GM10266 (cell line): ENCODE results near the gene SIDT1.

ENCODE experiments used
- DNase-seq: peaks from one replicate; pipeline ENCODE4 v3.0.0; 2012; ENCODE audit errors: extremely low spot score
- TF ChIP-seq, protein P1 (sequence below): IDR thresholded peaks from 2 replicates; pipeline ENCODE4 v1.5.1; 2012; ENCODE audit warnings: mild to moderate bottlenecking, low read depth; ENCODE audit not compliant: control insufficient read depth, insufficient read depth; ENCODE audit errors: missing control alignments

Gene SIDT1

DNA sequence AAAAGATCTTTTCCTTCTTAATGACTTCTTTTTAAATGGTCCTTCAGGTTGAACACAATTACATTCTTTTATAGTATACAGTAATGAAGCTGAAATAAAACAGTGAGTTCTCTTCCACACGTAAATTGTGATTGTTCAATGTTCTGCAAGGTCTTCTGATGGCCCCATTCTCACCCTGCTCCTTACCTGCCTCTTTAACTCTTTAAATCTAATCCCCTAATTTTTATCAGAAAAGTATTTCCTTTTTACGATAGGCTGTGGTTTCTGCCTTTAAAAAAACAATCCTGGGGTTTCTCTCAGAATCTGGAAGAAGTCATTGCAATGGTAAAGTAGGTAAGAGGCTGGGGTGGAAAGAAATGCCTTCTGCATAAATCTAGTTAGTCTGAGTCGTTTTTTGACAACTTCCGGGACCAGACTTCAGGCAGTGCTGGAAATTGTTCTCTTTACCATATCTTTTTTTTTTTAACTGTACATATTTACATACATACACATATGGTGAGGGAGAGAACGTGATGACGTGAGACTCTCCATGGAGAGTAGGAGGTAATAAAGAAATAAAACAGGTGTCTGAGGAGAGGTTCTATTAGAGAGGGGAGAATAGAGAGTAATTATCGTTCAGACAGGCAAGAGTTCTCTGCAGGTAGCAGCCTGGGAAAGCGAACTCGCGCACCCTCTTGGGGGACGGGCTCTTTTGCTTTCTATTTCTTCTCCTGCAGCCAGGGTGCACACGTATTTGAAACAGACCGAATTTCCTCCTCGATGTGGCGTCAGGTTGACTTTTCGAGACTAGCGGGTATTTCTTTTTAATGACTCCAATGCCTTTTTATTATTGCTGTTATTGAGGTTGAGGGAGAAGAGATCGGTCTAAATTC is at the start of gene SIDT1:
TSS of gene SIDT1 (plus strand) at position 730 of the 872 bp plus-strand sequence. CDS start 467 bp downstream, outside the sequence.
- DNase-seq: peak; percentile 78

DNA sequence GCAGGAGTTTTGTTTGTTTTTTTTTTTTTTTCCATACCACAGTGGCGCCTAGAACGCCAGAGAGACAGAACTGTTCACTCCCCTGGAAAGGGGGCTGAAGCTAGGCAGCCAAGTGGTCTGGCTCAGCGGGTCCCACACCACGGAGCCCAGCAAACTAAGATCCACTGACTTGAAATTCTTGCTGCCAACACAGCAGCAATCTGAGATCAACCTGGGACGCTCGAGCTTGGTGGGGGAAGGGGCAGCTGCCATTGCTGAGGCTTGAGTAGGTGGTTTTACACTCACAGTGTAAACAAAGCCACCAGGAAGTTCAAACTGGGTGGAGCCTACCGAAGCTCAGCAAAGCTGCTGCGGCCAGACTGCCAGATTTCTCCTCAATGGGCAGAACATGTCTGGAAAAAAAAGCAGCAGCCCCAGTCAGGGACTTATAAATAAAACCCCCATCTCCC is 47.2 kb upstream of the SIDT1 start:
- DNase-seq: no peak
- TF ChIP-seq, protein P1, sequence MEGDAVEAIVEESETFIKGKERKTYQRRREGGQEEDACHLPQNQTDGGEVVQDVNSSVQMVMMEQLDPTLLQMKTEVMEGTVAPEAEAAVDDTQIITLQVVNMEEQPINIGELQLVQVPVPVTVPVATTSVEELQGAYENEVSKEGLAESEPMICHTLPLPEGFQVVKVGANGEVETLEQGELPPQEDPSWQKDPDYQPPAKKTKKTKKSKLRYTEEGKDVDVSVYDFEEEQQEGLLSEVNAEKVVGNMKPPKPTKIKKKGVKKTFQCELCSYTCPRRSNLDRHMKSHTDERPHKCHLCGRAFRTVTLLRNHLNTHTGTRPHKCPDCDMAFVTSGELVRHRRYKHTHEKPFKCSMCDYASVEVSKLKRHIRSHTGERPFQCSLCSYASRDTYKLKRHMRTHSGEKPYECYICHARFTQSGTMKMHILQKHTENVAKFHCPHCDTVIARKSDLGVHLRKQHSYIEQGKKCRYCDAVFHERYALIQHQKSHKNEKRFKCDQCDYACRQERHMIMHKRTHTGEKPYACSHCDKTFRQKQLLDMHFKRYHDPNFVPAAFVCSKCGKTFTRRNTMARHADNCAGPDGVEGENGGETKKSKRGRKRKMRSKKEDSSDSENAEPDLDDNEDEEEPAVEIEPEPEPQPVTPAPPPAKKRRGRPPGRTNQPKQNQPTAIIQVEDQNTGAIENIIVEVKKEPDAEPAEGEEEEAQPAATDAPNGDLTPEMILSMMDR: no peak

More for the DNA sequence above, at the start of gene SIDT1:
- TF ChIP-seq, protein P1: no peak

DNA sequence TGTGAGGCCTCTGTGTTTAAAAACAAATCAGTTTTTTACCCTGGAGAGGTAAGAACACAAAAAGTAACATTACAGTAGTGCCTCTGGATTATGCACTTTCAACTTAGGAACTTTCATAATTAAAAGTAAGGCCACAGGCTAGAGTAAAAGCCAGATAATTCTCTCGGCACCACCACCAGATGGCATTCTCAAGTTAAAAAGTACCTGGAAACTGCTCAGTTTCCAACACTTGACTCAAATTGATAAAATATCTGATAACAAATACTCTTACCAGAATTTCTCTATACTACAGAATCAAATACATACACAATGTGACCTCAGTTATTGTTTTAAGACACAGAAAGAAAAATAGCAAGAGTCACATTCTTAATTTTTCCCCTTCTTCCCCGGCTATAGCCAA is 37.3 kb upstream of the SIDT1 start:
- DNase-seq: peak; percentile 21
- TF ChIP-seq, protein P1: peak; percentile 59

DNA sequence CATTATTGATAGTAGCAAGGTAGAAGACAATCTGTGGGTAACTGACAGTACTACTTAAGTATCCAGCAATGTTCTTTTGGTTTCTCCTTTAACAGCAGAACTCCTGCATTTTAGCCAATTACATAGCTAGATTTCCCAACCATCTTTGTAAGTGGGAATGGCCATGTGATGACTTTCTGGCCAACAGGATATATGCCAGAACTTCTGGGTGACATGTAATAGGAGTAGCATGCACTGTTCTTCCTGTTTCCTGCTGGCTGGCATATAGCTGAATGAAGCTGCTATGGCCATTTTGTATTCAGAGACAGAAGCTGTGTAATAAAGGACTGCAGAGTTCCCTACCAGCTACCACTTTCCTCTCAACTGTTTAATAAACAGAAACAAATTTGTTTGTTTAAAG is 35.4 kb upstream of the SIDT1 start:
- no peak for DNase-seq
- TF ChIP-seq, protein P1: no peak

DNA sequence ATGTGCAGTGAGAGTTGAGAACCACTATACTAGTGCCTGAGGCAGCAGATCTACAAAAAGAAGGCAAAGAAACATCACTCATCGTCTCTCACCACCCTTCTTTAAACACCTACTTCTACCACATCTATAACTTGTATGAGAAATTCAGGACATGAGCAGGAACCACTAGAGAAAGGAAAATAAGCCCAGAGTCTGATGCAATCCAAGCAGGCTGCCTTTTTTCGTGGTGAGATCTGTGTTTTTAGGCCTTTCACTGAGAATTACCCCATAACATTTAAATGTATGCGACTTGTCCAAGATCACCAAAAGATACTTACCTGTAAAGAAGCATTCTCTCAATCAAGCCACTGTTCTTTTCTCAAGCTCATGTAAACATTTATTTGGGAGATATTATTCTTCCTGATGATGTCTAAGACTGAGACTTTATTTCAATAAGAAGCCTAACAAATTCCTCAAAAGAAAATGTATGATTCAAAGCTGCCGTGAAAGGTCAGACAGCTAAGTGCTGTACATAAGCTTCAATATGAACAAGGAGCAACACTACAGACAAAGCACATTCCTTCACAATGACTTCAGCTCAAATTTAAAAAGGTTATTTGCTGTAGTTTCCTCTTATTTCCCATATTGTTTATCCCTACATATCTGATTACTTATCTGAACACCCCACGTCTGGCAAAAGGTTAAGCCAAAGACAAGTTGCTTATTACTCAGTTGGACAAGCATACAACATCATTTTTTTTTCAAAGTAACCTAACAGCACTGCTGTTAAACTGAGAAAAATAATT is 33.9 kb upstream of the SIDT1 start:
- no peak for DNase-seq
- TF ChIP-seq, protein P1: no peak

DNA sequence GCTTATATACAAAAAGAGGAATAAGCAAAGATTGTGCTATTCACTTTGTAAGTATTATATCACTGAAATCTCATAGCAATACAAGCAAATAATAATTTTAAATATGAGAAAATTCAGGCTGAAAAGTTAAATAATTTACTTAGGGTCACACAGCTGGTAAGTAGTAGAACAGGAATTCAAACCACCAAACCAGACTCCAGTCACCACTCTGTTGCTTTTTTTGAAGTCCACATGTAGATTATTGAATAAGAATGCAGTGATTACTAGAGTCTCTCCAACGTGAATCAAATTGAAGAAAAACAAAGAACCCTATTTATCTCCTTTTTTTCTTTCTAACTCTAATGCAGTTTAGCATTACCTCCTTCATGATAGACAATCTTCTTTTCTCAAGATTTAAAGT is 33.3 kb upstream of the SIDT1 start:
- DNase-seq: no peak
- TF ChIP-seq, protein P1: no peak
